HK-2 (cell line): ENCODE data around the gene VIPR1.

Experiments
- DNase-seq: peaks from one replicate; pipeline ENCODE4 v3.0.0-alpha.2; 2018; ENCODE audit not compliant: unreplicated experiment

VIPR1 gene

DNA sequence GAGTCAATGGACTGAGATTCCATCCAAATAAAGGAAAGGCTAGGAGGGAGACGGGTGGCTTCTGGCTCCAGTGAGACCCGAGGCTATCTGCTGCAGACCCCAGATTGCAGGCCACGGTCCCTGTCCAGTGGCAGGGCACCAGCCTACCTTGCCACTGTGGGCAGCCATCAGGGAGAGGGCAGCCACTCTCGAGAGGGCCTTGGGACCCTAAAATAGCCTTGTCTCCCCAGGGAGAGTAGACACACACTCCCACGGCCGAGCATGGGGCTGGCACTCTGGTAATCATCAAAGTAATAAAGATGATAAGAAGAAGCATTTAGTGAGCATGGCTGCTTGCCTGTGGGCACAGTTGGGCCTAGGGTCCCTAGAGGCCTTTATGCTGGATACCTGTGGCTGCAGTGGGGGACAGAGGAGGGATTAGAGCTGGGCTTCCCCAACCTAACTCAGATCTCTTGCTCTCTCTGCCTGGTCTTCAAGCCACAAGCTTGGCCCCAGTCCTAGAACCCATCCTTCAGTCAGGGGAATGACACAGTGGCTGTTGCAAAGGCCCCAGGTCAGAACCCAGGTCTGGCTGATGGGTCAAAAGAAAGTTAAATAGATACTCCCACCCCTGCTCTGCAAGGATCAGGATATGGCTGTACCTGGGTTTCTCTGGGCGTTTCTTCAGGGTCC is 9.2 kb upstream of the VIPR1 start:
- no peak for DNase-seq

DNA sequence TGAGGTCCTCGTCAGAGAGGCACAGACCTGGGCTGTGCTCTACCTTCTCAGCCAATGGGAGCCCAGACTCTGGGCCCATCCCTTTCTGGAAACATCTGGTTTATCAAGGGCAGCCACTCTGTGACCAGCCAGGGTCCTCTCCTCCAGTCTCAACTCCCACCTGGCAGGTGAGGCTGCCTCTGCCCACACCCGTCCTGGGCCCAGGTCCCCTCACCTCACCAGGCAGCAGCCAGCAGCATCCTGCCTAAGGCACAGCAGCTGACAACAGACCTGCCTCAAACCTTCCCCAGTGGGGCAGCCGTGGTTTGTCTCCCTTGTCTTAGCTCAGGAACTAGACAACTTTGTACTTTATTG is 8.7 kb upstream of the VIPR1 start:
- no peak for DNase-seq

DNA sequence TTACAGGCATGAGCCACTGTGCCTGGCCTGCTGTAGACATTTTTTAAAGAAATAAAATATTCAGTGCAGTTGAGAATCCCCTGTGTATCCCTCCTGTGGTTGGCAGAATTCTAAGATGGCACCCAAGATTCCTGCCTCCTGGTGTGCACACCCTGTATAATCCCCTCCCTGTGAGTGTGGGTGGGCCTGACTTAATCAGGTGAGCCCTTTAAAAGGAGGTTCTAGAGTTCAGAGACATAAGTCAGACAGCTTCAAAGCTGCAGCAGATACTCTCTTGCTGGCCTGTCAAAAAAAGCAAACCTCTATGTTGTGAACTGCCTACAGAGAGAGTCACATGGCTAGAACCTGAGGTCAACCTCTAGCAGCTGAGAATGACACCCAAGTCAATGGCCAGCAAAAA is 7.0 kb upstream of the VIPR1 start:
- no peak for DNase-seq

DNA sequence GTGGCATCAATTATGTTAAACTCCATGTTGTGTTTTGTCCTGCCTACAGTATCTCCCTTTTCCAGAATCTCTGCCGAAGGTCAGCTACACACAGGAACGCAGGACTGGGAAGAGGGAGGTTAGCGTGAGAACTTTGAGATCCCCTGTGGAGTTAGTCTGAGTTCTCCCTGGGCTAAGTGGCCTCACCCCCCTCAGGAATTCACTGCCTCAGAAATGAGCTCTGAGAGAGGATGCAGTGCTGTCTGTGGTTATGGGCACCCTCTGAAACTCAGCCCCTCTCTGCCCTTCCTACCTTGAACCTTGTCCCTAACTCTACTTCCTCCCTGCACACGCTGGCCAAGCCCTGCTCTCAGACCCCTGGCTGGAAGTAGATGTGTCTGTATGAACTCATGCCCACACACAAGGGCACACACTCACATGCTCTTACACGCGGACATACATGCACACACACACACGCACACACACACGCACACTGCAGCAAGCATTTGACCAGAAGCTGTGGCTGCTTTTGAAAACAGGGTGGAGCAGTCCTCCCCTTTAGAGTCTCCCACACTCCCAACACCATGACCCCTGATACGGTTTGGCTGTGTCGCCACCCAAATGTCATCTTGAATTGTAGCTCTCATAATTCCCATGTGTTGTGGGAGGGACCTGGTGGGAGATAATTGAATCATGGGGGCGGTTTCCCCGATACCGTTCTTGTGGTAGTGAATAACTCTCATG is 5.3 kb upstream of the VIPR1 start:
- DNase-seq = no peak

DNA sequence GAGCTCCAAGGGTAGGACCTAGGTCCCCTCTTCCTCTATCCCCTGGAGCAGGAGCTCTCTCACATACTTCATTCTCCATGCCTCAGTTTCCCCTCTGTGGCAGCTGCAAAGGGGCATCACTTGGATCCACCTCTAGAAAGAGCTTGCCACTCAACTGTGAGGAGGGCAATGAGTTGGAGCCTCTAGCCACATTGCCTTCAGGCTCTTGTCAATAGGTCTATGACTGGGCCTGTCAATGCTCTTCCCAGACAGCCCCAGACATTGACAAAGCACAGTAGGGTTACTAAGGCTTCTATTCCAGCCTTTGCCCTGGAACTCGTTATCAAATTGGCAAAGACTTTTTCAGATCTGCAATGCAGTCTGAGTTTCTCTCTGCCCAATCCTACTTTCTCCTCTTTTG is 4.4 kb upstream of the VIPR1 start:
- no peak for DNase-seq

DNA sequence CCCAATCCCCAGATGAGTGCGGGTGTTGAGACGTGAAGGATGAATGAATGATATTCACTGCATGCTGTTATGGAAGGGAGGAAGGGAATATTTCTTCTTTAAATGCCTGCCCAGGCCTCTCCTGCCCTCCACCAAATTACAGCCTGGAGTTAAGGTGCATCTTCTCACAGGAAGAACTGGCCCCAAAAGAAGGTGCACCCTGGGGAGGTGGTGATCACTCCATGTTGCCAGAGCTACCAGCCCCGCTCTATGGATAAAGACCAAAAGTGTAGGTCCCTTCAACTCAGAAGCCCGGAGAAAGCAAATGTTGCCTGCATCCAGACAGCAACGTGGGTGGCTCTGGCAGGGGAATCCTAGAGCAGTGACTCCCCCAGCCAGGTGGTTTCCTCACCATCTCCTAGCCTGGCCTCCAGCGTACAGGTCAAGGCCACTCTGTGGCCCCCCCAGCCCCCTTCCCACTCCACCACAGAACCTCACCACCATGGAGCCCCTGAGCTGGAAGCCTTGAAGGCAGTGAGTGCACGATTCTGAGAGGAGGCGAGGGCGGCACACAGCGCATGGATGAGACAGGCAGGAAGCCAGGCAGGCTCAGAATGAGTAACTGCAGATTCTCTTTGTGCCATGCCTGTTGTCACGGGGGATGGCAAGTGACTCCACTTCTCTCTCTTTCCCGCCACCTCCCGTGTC is 3.5 kb upstream of the VIPR1 start:
- no peak for DNase-seq

DNA sequence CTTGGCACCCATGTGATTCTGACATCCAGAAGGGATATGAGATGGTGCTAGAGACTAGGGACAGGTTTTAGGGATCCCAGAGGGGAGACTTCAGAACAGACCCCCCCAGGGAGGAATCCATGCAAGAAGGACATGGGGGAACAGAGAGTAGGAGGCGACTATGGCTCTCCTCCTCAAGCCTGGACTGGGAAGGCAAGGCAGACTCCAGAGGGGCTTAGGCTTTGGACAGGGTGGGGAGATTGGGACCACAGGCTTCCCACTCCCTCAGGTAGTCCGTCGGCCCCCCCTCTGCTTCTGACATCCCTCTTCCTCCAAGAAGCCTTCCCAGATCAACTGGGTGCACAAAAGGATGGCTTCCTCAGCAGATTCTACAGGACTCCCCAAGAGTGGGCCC is 3.0 kb upstream of the VIPR1 start:
- DNase-seq = no peak

DNA sequence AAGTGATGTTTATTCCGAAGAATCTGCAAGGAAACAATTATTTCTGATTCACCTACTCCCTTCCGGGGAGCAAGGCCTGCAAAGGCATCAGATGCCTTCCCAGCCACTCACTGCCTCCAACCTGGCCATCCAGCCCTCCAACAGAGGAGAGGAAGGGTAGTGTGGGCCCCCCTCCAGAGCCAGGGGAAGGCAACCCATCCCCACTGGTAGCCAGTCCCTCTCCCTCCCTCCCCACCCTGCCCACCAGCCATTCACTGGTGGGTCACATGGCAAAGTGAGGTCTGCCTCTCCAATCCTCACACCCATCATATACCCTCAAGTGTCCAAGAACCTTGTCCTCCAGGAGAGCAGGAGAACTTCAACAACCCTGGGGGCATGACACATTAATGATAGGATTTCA is 2.4 kb upstream of the VIPR1 start:
- DNase-seq = no peak

DNA sequence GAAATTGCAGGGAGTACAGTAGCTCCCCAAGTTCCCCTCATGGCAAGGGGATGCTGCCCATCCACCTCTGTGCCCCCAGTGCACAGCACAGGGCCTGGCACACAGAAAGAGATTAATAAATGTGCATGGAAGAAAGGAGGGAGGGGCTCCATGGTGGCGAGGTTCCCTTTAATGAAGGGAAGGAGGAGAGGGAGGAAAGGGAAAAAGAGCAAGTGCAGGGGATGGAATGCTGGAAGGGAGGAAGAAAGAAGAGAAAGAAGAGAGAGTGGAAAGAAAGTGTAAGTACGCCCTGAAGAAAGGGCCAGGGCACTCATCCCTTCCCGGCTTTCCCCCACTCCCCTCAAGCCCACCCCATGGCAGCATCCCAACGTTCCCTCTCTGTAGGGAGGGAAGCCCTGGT is 1.5 kb upstream of the VIPR1 start:
- no peak for DNase-seq

DNA sequence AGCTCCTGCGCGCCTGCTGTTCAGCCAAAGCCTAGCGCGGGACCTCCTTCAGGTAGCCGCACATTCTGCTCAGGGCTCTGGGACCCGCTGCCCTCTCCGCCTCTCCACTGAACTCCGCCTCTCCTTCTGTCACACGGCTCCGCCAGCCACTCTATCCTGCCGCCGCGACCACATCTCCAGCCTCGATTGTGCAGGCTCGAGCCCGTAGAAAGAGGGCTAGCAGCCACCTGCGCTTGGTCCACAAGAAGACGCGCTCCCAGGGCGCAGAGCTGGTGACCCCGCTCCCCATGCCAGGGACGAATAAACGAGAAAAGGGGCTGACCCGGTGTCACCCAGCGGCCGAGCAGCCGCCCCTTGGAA is 1.1 kb upstream of the VIPR1 start:
- no peak for DNase-seq

DNA sequence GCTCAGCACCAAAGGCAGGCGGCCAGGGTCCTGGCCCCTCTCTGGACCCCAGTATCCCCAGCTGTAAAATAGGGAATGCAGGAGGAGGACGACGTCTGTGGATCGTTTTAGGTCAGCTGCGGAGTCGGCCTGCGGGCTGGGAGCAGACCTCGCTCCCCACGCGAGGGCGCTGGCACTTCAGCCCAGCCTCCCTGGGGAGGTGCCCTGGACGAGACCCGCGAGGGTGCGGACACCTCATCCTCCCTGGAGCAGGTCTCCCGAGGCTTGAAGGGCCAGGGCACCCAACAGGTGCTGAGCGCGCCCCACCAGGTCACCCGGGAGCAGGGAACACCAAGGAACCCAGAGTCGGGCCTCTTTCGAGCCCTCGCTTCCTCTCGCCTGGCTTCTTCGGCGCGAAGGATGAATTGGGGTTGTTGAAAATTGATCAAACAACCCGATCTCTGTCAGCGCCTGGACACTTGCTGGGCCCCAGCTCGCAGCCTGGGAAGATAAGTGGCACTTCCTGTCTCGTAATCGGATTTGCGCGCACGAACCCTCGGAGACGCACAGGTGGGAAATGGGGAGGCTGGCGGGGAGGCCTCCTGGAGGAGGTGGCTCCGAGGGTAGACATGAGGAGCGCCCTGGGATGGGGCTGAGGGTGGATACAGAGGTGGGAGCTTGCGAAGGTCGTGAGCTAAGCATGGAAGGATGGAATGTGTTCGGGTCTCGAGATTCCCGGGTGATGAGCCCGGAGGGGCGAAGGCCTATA is 588 bp upstream of the VIPR1 start:
- no peak for DNase-seq

DNA sequence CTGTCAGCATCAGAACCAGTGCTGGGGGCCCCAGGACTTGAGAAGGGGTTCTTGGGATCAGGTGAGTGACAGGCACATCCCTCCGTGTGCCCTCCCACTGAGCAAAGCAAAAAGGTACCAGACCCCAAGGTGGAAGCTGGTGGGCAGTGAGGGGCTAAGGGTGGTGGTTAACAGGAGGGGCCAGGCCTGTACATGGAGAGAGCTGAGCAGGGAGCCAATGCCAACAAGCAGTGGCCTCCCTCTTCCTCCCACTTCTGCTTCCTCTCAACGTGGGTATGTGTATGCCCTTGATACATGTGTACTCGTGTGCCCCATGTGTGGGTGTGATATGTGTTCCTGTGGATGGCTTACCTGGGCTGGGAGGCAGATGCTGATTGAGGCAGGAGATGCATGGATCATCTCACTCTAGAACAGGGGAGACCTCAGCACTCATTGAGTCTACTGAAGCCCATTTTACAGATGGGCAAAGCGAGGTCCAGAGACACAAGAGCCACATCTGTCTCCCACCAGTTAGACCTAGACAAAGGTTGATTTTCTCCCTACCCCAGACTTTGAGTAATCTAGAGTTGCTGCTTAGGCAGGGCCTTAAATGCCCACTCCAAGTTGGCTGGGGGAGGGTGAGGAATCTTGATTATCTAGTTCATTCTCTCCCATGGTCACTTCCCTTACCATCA is 945 bp downstream of the VIPR1 start:
- DNase-seq = no peak

DNA sequence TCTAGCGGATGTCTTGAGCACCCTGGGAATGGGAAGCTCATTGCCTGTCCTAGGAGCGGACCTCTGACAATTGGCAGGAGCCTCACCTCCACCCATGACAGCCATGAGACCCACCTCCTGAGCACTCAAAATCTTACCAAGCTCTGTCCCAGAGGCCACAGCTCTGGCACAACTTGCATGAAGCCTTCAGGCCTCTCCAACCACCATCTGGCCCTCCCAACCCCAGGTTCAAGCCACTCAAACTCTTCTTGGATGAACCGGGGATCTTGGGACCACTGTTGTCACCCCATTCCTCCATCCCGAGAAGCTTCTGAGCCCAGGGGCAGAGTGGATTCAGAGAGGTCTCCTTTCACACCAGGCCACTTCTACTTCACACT is 1.5 kb downstream of the VIPR1 start:
- DNase-seq = no peak

DNA sequence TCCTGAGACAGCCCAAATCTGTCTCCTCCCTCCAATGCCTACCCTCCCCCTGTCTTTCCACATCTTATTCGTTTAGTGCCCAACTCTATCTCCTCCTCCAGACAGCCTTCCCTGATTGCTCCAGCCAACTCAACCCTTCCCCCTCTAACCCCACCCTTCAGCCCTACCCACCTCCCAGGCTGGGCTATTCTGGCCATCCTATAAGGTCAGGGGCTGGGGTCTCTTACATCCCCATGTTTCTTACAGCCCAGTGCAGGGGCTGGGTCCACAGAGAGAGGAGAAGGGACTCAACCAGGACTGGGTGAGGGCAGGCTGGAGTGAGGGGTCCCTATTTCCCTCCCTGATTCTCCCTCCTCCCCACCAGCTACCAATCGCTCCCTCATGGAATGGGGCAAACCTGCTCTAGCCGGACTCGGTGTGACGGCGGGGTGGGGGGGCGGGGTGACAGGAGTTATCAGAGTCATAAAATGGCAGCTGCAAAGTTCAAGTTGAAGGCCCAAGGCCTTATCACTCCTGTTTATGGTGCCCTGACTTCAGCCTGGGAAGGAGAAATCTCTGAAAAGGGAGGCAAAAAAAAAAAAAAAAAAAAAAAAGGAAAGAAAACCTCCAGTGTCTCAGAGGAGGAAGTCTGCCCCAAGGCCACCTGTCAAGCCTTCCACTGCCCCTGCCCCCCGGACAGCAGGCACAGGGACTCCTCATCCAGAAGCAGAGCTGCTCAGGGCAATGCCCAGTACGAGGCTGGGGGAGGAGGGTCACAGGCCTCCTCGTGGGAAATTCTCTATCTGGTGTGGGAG is 2.1 kb downstream of the VIPR1 start:
- DNase-seq = no peak

DNA sequence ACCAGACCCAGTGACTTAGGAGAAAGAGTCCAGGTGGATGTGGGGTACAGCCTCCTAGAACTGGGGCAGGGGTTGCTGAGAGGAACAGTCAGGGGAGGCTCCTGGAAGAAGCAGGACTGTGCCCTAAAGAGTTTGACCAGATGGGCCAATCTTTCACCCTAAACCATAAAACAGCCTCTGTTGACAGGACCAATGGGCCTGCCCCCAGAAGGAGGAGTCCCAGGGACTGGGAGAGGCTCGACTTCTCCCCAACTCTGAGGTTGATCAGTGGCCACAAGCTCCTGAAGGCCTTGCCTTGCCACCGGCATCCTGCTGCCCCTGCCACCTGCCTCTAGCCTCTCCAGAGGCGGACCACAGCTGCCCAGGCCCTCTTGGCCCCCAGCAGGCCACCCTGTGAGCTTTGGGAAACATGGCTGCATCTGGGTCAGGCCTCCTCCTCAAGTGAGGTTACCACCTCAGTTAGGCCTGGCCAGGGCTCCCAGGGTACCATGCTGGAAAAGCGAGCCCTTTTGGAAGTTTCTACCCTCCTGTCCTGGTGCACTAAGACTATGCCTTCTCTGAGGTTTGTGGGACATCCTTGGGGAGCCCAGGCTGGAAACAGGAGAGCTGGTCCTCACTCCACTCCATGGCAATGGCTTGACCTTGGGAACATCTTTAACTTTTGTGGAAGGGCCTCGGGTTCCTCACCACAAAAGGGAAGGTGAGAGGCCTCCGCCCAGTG is 2.8 kb downstream of the VIPR1 start:
- DNase-seq = no peak

DNA sequence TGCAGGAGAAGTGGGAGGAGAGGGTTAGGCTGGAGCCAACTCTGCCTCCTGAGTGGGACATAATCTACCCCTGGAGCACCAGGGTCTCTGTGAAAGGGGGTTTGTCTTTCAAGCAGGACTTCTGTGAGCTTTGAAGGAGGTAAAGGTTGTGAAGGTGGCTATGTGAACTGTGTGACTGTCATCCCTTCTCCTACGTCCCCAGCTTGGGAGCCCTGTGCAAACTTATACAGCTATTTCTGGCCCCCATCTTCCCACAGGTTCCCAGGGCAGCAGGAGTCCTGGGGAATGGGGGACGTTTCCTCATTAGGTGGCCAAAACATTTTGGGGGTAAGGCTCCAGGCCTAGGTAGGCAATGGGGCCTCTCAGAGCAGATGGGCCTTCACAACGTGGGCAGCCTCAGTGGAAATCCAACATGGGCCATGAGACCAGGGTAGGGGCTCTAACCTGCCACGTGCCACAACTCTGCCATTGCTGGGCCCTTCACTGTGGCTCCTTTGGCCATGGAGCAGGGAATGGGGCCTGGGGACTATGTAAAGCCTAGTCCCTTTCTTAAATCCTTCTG is 3.5 kb downstream of the VIPR1 start:
- no peak for DNase-seq

DNA sequence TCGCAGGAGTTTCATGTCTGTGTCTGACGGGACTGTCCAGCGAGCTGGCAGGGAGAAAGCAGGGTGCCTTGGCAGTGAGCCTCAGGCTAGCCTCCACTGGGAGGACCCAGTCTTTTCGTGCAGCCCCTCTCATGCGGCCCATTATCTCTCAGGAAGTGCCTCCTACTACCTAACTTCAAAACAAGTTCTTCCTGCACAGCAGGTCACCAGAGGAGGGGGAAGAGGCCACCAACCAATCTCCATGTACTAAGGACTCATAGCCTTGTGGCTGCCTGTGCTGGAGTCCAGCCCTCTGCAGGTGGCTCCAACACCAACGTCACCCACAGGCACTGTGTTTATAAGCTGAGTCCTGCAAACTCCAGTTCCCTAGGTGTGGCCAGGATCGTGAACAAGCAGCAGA is 4.8 kb downstream of the VIPR1 start:
- no peak for DNase-seq

DNA sequence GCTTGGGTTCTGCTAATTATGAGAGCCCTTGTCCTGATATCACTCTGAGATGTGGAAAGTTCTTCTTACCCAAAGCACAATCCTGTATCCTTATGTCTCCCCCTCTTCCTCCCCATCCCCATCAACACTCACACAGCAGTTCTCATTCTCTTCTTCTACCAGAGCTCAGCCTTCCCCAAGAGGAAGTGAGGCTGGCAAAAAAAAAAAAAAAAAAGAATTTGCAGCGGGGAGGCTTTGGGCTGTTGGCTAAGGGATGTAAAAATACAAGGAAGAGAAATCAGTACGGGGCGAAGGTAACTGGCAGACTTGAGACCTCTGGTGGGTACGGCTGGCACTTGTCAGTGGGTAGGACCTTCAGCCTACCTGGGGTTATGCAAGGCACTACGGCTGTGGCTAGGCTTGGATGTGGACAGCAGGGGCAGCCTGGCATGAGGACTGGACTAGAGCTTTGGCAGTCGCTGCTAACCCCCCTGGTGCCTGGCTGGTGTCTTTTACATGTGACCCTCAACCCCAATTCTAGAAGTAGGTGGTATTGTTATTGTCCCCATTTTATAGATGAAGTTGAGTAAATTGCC is 5.4 kb downstream of the VIPR1 start:
- DNase-seq = no peak

DNA sequence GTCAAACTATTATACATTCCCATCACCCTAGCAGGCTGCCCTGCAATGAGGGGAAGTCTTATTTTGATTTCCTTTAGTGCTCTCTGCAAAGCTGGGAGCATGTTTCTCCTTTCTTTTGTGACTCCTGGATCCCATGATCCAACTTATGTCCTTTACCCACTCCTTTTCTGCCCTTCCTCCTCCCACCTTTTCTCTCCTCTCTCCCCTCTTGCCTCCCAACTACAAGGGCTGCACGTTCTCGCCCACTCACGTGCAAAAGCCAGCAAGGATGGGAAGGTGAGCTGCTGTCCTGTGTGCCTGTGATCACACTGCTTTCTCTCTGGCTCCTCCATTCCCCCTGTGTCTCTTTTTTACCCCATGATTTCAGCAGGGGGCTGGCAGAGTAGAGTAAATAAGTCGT is 6.1 kb downstream of the VIPR1 start:
- no peak for DNase-seq

DNA sequence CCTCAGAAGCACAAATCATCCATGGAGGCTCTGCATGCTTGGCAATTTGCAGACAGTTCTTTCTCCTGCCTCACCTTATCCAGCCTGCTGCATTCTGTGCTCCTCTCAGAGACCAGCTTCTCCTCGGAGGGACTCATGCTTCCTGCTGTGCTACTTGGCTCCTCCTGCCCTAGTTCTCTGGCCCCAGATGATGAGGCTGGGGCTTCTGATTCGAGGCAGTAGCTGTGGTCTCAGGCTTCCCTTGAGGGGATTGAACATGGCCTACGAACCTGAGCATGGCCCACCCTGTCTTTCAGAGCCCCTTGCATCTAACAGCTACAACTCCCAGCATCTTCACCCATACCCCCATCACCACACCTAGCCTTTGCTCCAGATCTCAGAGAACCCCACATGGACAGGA is 6.7 kb downstream of the VIPR1 start:
- DNase-seq = no peak
